Pancreas (tissue), 10 donors: ENCODE measurements around the gene PHYH. TPM values are rescaled to one million over a fixed set of nuclear protein-coding genes. Genes with fewer than 3 reads are reported as not detected.

Experiments
- ATAC-seq, 4 donors: fragments of 200-7000 bp; cut with Tn5 transposase; one replicate each; pipeline versions ENCODE4 v1.8.0 to v1.9.1; 2020; ENCODE audit warnings: mild to moderate bottlenecking in 4 of 4, moderate library complexity in 4 of 4
- DNase-seq, 6 donors: peaks; one replicate each; pipeline ENCODE4 v3.0.0-alpha.2; 2020
- FAIRE-seq: peaks from 2 replicates; lab custom pipeline; 2012; peaks lifted over from hg19 to GRCh38; lab: Jason Lieb, UNC
- H3K27ac ChIP-seq, 4 donors: fragments of 200-600 bp; sonication (generic); 1 replicate in 3 of 4; 2 replicates in 1 of 4; pipeline versions ENCODE4 v1.5.0 to v1.8.0; 2020
- H3K27me3 ChIP-seq, 4 donors: fragments of 200-600 bp; one replicate each; pipeline ENCODE4 v1.8.0; 2021
- H3K36me3 ChIP-seq, 3 donors: fragments of 200-600 bp; sonication (generic) in 1 of 3; one replicate each; pipeline versions ENCODE4 v1.5.0 to v1.8.0; 2020 to 2021
- H3K4me1 ChIP-seq, 3 donors: fragments of 200-600 bp; one replicate each; pipeline ENCODE4 v1.8.0; 2021
- H3K4me3 ChIP-seq, 4 donors: fragments of 200-600 bp; sonication (generic) in 2 of 4; one replicate each; pipeline versions ENCODE4 v1.5.0 to v1.8.0; 2020 to 2021
- H3K9me3 ChIP-seq, 4 donors: fragments of 200-600 bp; one replicate each; pipeline ENCODE4 v1.8.0; 2021
- CTCF ChIP-seq, 4 donors: fragments of 200-600 bp; sonication (generic) in 3 of 4; IDR thresholded peaks; one replicate each; pipeline versions ENCODE4 v1.5.0 to v1.8.0; 2021; ENCODE audit warnings: antibody characterized with exemption in 4 of 4
- WGBS, 2 donors: extraction: QIAGEN DNeasy Blood & Tissue Kit; methylation state at CpG; one replicate each; pipeline ENCODE4 v1.1.7; 2013; 5-methylcytosine and 5-hydroxymethylcytosine counted together
- intact Hi-C, 3 donors: fragments of 100-400 bp; cut with DNase I; formaldehyde crosslinking; loops; one replicate each; pipeline versions ENCODE4 v1.11.1 to v1.14.2; 2022
- polyA plus RNA-seq, 2 donors: library from polyadenylated mRNA; stranded (reverse); fragments of 200-250 nt; gene quantifications; one replicate each; pipeline ENCODE4 v1.2.3, GENCODE V29; 2013
- total RNA-seq, 6 donors: library from RNA; stranded (reverse); fragmentation: NEBNext Ultra II Directional in 4 of 6; extraction: Animal tissue kit (Norgen Biotek cat#: 25700) in 4 of 6; gene quantifications; one replicate each; pipeline versions ENCODE4 v1.2.1 to v1.2.4, GENCODE V29; 2021 to 2023
- donor health status: healthy with polysubstance abuse.
- donor health status: DM: no; HTN: no; CAD: no; lungs with moderate emphysema.
- donor health status: DM: no; HTN: no; CAD: no.
- donor health status: control.
- donor health status: control.
- donor health status: Bipolar disorder and iron deficiency.
- donor health status: DM: yes; HTN: yes; CAD: no.
- donor health status: DM: no; HTN: no; CAD: no.
- donor health status: DM: no; HTN: no; CAD: no.
- donor health status: DM: yes; HTN: yes; CAD: no.

The PHYH gene
- total and polyA plus RNA-seq, 8 donors = 13.4 to 32.0 (median 19.3) TPM

DNA sequence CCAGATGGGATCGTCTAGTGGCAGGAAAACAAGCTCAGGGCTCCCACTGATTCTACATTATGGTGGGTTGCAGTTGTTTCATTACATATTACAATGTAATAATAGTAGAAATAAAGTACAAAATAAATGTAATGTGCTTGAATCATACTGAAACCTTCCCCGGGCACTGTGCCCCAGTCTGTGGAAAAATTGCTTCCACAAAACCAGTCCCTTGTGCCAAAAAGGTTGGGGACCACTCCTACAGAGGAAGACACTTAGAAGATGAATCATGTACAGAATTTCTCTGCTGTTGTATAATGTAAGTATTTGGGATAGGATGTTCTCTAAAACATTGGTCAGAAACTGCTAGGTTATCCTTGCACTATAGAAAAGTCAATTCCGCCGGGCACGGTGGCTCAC lies 11.3 kb upstream of the PHYH start:
- Histone ChIP-seq H3K9me3 (no peaks in the 10 kb centered on the region), H3K36me3 (no peaks in the 10 kb centered on the region), H3K4me1 (no peaks in the 10 kb centered on the region), H3K4me3 (no peak overlapping the region), H3K27me3 (no peaks in the 10 kb centered on the region), H3K27ac (no peak overlapping the region)
- intact Hi-C loops = no loop called here
- FAIRE-seq (no peak), DNase-seq (no peak), ATAC-seq (no peak)
- 71 to 79% methylated on average over 5 of the region's 5 CpGs for WGBS, 2 donors
- TF ChIP-seq CTCF (IDR thresholded peaks at IDR 0.05) = no peak

GRCh38 chr10:13310518-13311176 lies 10.8 kb upstream of the PHYH start:
- no peak for TF ChIP-seq CTCF (IDR thresholded peaks at IDR 0.05)
- no peak overlapping the region for H3K27ac ChIP-seq
- FAIRE-seq = no peak

GRCh38 chr10:13309792-13310191 lies 9.9 kb upstream of the PHYH start:
- Histone ChIP-seq H3K9me3 (no peaks in the 10 kb centered on the region), H3K36me3 (no peaks in the 10 kb centered on the region), H3K4me1 (no peaks in the 10 kb centered on the region), H3K4me3 (no peak overlapping the region), H3K27ac (no peak overlapping the region), H3K27me3 (no peaks in the 10 kb centered on the region)
- FAIRE-seq (no peak), ATAC-seq (no peak), DNase-seq (no peak)
- 74 to 82% methylated on average over 2 of the region's 2 CpGs for WGBS, 2 donors
- intact Hi-C loops = no loop called here
- TF ChIP-seq CTCF (IDR thresholded peaks at IDR 0.05) = no peak

More at GRCh38 chr10:13310518-13311176, 10.8 kb upstream of the PHYH start:
- no peaks in the 10 kb centered on the region for H3K27me3 ChIP-seq
- ATAC-seq = no peak
- intact Hi-C loops = no loop called here
- 71 to 73% methylated on average over 7 of the region's 7 CpGs for WGBS, 2 donors
- no peak overlapping the region for H3K4me3 ChIP-seq
- H3K36me3 ChIP-seq = no peaks in the 10 kb centered on the region
- H3K4me1 ChIP-seq = no peaks in the 10 kb centered on the region
- DNase-seq = no peak
- no peaks in the 10 kb centered on the region for H3K9me3 ChIP-seq

DNA sequence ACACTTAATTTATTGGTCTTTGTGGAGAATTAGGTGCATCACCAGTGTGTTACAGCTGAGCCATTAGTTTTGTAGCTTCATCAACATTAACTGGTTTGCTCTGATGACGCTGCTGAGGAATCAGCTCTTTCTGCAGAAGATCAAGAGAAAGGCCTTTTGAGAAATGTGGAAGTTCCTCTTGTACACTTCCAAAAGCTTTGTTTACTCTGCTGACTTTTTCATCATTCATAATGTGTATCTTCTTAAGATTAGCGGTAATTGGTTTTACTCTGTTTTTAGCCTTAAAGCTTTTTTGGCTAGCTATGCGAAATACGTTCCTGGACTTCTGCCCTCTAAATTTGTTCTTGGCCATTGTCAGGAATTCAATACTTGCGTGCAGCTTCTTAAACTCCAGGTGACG lies 8.2 kb upstream of the PHYH start:
- Histone ChIP-seq H3K36me3 (no peaks in the 10 kb centered on the region), H3K9me3 (no peaks in the 10 kb centered on the region), H3K27me3 (no peaks in the 10 kb centered on the region), H3K4me3 (no peak overlapping the region), H3K4me1 (no peaks in the 10 kb centered on the region), H3K27ac (no peak overlapping the region)
- DNase-seq = no peak
- intact Hi-C loops = no loop called here
- WGBS, 2 donors = 76 to 83% methylated on average over 6 of the region's 6 CpGs
- ATAC-seq = no peak
- no peak for FAIRE-seq
- no peak for TF ChIP-seq CTCF (IDR thresholded peaks at IDR 0.05)

DNA sequence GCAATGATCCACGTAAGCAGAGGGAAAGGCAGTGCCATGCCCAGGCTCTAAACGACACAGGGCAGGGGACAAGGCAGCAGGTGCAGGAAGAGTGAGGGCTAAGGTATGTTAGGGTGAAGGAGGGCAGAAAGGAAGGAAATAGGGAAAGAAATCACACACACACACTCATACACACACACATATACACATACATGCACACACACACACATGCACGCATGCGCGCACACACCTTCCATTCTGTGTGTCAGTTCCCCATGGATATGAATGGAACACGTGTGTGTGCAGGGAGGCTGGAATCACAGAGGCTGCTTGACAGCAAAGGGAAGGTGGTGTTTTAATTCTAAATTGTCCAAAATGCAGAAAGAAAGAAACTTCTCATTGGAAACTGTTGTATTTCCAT lies 6.2 kb upstream of the PHYH start:
- no peak for DNase-seq
- Histone ChIP-seq H3K27ac (no peak overlapping the region), H3K27me3 (no peaks in the 10 kb centered on the region), H3K36me3 (no peaks in the 10 kb centered on the region), H3K4me1 (peaks cover 0 to 4% (median 4%) of the 10 kb centered on the region in 3 donors), H3K9me3 (no peaks in the 10 kb centered on the region), H3K4me3 (no peak overlapping the region)
- 84% methylated on average over 6 of the region's 6 CpGs for WGBS, 2 donors
- intact Hi-C loops = no loop called here
- ATAC-seq = no peak
- TF ChIP-seq CTCF (IDR thresholded peaks at IDR 0.05) = no peak
- no peak for FAIRE-seq
